NCI-H1417 (cell line): Measurements from ENCODE around the gene IGF2BP2.

Experiments used
- DNase-seq, 3 experiments: peaks; one replicate each; lab custom pipeline; 2025; lab: John Stamatoyannopoulos, UW

IGF2BP2 gene

DNA sequence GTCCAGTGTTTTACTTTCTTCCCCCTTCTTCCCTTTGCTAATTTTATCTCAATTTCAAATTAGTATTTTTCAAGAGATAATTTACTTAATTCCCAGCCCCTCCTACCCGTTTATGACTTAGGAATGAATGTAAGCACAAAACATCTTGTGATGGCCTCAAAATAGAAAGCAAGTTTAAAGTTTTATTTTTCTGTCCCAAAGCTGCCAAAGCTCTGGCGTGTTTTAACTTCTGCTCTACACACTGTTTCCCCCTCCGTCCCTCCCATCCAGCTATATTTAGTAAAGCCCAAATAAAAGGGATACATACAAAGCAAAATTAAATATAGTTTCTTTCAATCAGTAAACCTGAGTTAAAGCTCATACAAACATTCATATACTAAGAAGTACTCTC lies 59.9 kb downstream of the IGF2BP2 start:
- DNase-seq, result no peak

- no peak for DNase-seq
These were observed 60.5 kb downstream of the IGF2BP2 start for GRCh38 chr3:185764163-185764979.

GRCh38 chr3:185763347-185764005 lies 61.4 kb downstream of the IGF2BP2 start:
- DNase-seq, result no peak

GRCh38 chr3:185760550-185760949 lies 64.3 kb downstream of the IGF2BP2 start:
- DNase-seq, result no peak

GRCh38 chr3:185760088-185760487 lies 64.8 kb downstream of the IGF2BP2 start:
- DNase-seq, result no peak

- DNase-seq, result no peak
These were observed 65.3 kb downstream of the IGF2BP2 start for GRCh38 chr3:185759512-185759911.

GRCh38 chr3:185758912-185759311 lies 65.9 kb downstream of the IGF2BP2 start:
- no peak for DNase-seq

DNA sequence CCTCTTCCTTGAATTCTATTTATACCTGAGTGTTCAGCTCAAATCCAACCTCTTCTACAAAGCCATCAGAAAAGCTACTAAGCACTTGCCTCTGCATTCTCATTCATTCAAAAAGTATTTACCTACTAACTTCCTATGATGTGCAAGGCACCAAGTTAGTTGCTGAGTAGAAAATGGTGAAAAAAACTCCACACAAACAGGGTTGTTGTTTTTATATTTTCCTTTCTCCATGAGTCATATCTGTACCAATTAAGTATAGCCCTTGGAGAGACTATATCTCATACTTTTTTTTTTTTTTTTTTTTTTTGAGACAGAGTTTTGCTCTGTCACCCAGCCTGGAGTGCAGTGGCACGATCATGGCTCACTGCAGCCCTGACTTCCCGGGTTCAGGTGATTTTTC lies 67.7 kb downstream of the IGF2BP2 start:
- DNase-seq, result no peak

- no peak for DNase-seq
These were observed 68.4 kb downstream of the IGF2BP2 start for GRCh38 chr3:185756477-185756876.

DNA sequence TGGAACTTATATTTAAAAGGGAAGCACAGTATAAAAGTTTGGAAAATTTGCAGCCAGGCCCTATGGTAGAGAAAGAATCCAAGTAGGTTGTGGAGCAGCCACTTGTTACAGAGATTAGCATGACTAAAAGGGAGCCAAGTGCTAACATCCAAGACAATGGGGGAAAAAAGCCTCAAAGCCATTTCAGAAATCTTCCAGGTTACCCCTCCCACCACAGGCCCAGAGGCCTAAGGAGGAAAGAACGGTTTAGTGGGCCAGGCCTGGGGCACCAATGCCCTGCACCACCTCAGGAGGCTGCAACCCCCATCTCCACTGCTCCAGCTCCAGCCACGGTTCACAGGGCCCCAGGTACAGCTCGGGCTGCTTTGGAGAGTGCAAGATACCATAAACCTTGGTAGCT lies 69.9 kb downstream of the IGF2BP2 start:
- no peak for DNase-seq

DNA sequence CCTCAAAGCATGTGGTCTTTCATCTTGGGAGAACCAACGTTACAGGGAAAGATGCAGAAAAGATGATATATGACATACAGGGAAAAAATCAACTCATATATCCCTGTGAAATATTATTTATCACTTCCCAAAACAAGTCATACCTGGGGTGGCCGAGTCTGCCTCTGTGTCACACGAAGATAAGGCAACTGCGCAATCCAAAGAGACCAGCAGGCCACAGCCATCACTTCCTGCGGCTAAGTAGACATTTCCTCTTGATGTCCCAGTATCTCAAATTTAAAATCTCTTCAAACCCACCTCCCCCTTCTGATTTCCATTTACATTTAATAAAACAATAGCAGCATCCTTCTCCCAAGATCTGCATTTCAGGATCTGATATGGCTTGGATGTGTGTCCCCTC lies 71.5 kb downstream of the IGF2BP2 start:
- DNase-seq, result no peak

GRCh38 chr3:185750702-185751101 lies 74.1 kb downstream of the IGF2BP2 start:
- peak in 1 of 3 experiments; percentile 31 for DNase-seq

DNA sequence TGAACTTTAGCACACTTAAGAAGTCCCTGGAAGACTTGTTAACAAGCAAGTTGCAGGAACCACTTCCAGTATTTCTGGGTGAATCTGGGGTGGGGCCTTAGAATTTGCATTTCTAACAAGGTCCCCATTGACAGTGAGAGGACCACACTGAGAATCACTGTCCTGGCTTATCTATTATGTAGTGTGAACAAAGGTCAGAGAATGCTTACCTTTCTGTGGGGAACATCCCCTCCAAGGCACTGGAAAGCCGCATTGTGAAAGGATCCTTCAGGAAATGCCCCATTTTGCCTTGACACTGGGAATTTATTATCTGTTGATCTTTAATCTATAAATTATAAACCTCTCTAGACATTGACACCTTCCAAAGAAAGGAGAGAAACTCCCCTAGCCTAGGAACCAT lies 74.8 kb downstream of the IGF2BP2 start:
- DNase-seq, result no peak

DNA sequence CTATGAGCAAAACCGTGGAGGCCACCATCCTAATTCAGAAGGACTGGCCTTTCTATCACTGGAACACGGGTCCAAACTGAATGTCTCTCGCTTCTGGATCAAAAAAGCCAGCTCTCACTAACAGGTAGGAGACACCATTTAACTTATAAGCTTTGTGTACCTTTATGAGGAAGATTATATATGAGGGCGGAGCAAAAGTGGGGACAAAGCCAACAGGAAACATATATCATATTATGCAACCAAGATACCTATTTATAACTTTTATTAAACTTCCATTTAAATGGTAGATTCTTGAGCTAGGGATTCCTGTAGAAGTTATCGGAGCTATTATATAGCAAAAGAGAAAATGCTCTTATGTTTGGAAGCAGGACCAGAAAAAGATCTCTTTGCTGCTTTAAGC lies 78.4 kb downstream of the IGF2BP2 start:
- no peak for DNase-seq

GRCh38 chr3:185744997-185745843 lies 79.6 kb downstream of the IGF2BP2 start:
- DNase-seq, result no peak

- DNase-seq, result no peak
These were observed 83.3 kb downstream of the IGF2BP2 start for GRCh38 chr3:185741586-185741985.

- DNase-seq, result no peak
These were observed 84.7 kb downstream of the IGF2BP2 start for GRCh38 chr3:185740133-185740532.

DNA sequence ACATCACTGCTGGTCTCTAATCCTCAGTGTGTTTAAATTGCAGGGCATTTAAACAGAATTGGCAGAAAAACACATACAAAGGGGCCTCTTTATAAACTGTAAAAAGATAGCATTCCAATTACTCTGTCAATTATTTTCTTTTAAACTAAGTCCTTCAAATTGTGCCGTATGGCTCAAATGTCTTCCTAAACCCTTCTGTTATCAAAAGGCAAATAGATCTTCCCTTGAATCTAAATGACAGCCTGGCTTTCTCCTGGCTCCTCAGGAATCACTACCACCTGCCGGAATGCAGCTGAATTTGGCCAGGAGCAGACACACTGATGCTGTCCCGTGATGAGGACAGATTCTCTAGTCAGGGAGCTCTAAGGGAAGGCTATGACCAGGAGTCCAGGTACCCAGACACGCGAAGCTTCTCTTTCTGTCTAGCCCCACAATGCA lies 85.6 kb downstream of the IGF2BP2 start:
- DNase-seq, result no peak

GRCh38 chr3:185737740-185738680 lies 86.8 kb downstream of the IGF2BP2 start:
- DNase-seq, result no peak

- DNase-seq, result no peak
These were observed 87.8 kb downstream of the IGF2BP2 start for GRCh38 chr3:185737020-185737419.

- DNase-seq, result no peak
These were observed 90.1 kb downstream of the IGF2BP2 start for GRCh38 chr3:185734725-185735096.
